Memory B cell (primary cell): ENCODE data around the gene SUPT3H.
"Not testable (repeated sequence)": the region's sequence is repeated elsewhere in the genome, so short reads cannot be mapped to it uniquely, and the experiment has no call there.

ENCODE experiments used
- ATAC-seq: fragments of 150-1000 bp; cut with Tn5 transposase; 2 replicates; pipeline ENCODE4 v1.10.0; 2021; ENCODE audit warnings: low read depth, mild to moderate bottlenecking, moderate library complexity
- DNase-seq, 2 donors: peaks; one replicate each; pipeline ENCODE4 v3.0.0; 2022; ENCODE audit warnings: low spot score in 2 of 2
- H3K27ac Mint-ChIP-seq: one replicate; pipeline ENCODE4 v1.8.0; 2022; ENCODE audit warnings: mild to moderate bottlenecking, moderate library complexity, mixed read lengths
- H3K27me3 Mint-ChIP-seq: one replicate; pipeline ENCODE4 v1.8.0; 2022; ENCODE audit warnings: mixed read lengths
- H3K36me3 Mint-ChIP-seq: one replicate; pipeline ENCODE4 v1.8.0; 2022; ENCODE audit warnings: mild to moderate bottlenecking, mixed read lengths
- H3K4me1 Mint-ChIP-seq: one replicate; pipeline ENCODE4 v1.8.0; 2022; ENCODE audit warnings: mixed read lengths
- H3K4me3 Mint-ChIP-seq: one replicate; pipeline ENCODE4 v1.8.0; 2022; ENCODE audit warnings: mild to moderate bottlenecking, moderate library complexity, mixed read lengths
- H3K9me3 Mint-ChIP-seq: one replicate; pipeline ENCODE4 v1.8.0; 2022; ENCODE audit warnings: mixed read lengths

Gene SUPT3H

DNA sequence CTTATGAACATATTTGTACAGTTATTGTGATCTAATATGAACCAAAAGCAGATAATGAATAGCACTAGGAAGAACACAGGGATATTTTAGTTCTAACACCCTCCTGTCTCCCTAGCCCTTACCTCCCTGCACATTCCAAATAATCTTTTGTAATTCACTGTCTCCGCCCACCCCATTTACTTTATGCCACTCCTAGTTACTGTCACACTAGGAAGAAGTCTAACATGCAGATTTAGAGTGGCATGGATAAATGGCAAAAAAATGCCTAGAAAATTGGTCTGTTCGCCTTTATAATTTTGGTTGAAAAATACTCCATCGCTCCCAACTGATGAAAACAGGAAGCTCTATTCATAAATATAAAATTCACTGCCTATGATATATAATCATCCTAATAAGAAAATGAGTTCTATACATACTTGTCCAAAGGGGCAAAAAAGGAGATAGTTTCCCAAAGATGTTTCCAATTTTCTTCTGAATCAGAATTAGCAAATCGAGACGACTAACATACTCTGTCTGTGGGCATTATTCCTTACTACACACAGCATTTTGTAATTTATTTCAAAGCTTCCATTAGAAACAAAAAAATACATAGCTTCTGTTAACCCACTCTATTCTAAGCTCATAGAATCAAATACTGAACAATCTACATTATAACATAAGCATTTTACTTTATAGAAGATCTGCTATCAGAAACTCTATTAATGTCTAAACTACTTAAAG, 50.9 kb downstream of the SUPT3H start:
- Mint-ChIP-seq H3K4me3 (no peak overlapping the region), H3K27ac (no peak overlapping the region), H3K4me1 (peaks cover 8% of the 10 kb centered on the region), H3K36me3 (peaks cover 5% of the 10 kb centered on the region), H3K9me3 (no peaks in the 10 kb centered on the region), H3K27me3 (no peaks in the 10 kb centered on the region)
- DNase-seq (no peak), ATAC-seq (no peak)

DNA sequence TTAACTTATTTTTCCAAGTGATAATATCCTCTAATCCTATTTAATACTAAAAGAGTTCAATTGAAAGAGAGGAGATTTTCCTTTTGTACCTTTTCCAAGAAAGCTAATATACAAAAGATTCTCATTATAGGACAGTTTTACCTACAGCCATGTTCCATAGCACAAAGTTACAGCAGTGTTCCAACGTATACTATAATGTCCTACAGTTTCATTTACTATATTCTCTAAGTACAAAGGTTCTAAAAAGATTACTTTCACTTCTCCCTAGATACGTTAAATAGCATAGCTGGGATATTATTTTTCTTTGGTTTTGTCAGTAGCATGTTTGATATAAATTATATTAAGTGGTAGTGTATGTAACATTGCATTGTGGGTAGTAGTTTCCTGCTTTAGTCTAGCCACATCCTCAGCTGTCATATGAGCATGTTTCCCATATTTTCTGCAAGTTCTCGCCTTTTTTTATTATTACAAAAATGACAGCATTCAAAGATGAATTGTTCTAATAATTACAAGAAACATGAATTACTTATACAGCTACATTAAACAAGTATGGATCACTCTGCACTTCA, 54.0 kb downstream of the SUPT3H start:
- Mint-ChIP-seq H3K9me3 (no peaks in the 10 kb centered on the region), H3K27ac (no peak overlapping the region), H3K4me3 (no peak overlapping the region), H3K4me1 (peaks cover 6% of the 10 kb centered on the region), H3K36me3 (peaks cover 5% of the 10 kb centered on the region), H3K27me3 (no peaks in the 10 kb centered on the region)
- no peak for ATAC-seq
- DNase-seq = no peak

DNA sequence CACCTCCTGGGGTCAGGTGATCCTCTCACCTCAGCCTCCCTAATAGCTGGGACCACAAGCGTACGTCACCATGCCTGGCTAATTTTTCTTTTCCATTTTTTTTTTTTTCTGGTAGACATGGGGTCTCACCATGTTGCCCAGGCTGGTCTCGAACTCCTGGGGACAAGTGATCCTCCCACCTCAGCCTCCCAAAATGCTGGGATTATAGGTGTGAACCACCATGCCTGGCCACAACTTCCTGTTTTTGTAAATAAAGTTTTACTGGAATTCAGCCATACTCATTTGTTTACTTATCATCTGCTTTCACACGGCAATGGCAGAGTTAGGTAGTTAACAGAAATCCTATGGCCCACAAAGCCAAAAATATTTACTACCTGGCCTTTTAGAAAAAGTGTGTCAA, 57.4 kb downstream of the SUPT3H start:
- ATAC-seq = no peak
- H3K4me3 Mint-ChIP-seq = no peak overlapping the region
- H3K36me3 Mint-ChIP-seq = peaks cover 11% of the 10 kb centered on the region
- DNase-seq = no peak
- peaks cover 6% of the 10 kb centered on the region for H3K4me1 Mint-ChIP-seq
- no peaks in the 10 kb centered on the region for H3K27me3 Mint-ChIP-seq
- no peak overlapping the region for H3K27ac Mint-ChIP-seq
- H3K9me3 Mint-ChIP-seq = no peaks in the 10 kb centered on the region

DNA sequence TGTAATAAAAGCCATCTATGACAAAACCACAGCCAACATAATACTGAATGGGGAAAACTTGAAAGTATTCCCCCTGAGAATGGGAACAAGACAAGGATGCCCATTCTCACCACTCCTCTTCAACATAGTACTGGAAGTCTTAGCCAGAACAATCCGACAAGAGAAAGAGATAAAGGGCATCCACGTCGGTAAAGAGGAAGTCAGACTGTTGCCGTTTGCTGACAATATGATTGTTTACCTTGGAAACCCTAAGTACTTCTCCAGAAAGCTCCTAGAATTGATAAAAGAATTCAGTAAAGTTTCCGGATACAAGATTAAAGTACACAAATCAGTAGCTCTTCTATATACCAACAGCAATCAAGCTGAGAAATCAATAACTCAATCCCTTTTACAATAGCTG, 63.6 kb downstream of the SUPT3H start:
- no peak overlapping the region for H3K4me3 Mint-ChIP-seq
- H3K27ac Mint-ChIP-seq = no peak overlapping the region
- H3K4me1 Mint-ChIP-seq = peaks cover 24% of the 10 kb centered on the region
- no peaks in the 10 kb centered on the region for H3K27me3 Mint-ChIP-seq
- no peak for ATAC-seq
- DNase-seq = no peak
- H3K36me3 Mint-ChIP-seq = peaks cover 29% of the 10 kb centered on the region
- H3K9me3 Mint-ChIP-seq = peaks cover 5% of the 10 kb centered on the region

DNA sequence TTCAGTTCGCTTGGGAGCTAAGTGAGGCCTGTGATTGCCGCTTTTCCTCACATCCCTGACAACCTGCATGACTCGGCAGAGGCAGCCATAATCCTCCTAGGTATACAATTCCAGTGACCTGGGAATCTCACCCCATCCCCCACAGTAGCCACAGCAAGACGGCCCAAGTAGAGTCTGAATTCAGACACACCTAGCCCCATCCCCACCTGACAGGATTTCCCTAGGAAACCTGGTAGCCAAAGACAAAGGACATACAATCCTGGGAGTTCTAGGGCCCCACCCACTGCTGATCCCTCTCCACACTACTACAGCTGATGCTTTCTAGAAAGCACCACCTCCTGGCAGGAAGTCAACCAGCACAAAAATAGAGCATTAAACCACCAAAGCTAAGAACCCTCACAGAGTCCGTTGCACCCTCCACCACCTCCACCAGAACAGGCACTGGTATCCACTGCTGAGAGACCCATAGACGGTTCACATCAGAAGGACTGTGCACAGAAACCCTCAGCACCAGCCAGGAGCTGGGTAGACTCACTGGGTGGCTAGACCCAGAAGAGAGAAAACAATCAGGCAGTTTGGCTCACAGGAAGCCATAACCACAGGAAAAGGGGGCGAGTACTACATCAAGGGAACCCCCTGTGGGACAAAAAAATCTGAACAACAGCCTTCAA, 67.5 kb downstream of the SUPT3H start:
- Mint-ChIP-seq H3K4me1 (peaks cover 24% of the 10 kb centered on the region), H3K4me3 (peak overlapping the region; percentile 9)
- peak; percentile 14 for ATAC-seq

DNA sequence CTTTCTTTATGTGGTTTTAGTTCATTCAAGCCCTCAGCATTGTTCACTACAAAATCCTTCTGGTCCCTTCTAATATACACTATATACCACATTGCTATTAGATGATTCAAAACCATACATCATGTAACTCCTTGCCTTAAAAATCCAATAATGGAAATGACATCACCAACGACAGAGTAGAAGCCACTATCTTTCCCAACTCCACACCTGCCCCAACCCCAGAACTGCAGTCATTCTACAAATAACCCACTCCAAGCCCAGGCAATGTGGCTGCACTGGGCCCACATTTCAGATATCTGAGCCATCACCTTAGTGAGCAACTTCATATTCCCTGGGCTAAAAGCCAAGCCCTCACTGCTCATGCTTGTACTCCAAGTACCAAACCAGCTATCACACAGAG, 72.2 kb downstream of the SUPT3H start:
- no peak for ATAC-seq
- Mint-ChIP-seq H3K9me3 (peaks cover 10% of the 10 kb centered on the region), H3K4me1 (peaks cover 12% of the 10 kb centered on the region), H3K4me3 (no peak overlapping the region), H3K27ac (no peak overlapping the region), H3K36me3 (peaks cover 28% of the 10 kb centered on the region), H3K27me3 (no peaks in the 10 kb centered on the region)
- DNase-seq = no peak

More for the DNA sequence above, 67.5 kb downstream of the SUPT3H start:
- DNase-seq = no peak
- Mint-ChIP-seq H3K36me3 (peaks cover 34% of the 10 kb centered on the region), H3K27ac (no peak overlapping the region), H3K27me3 (no peaks in the 10 kb centered on the region), H3K9me3 (peaks cover 5% of the 10 kb centered on the region)

DNA sequence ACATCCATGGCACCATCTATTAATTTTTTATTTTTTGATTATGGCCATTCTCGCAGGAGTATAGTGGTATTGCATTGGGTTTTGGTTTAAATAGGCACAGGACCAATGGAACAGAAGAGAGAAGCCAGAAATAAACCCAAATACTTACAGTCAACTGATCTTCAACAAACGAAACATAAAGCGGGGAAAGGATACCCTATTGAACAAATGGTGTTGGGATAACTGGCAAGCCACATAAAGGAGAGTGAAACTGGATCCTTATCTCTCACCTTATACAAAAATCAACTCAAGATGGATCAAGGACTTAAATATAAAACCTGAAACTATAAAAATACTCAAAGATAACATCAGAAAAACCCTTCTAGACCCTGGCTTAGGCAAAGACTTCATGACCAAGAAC, 74.9 kb downstream of the SUPT3H start:
- Mint-ChIP-seq H3K4me1 (peaks cover 2% of the 10 kb centered on the region), H3K4me3 (no peak overlapping the region), H3K9me3 (peaks cover 7% of the 10 kb centered on the region), H3K27me3 (no peaks in the 10 kb centered on the region), H3K27ac (no peak overlapping the region), H3K36me3 (peaks cover 18% of the 10 kb centered on the region)
- DNase-seq (no peak), ATAC-seq (no peak)

DNA sequence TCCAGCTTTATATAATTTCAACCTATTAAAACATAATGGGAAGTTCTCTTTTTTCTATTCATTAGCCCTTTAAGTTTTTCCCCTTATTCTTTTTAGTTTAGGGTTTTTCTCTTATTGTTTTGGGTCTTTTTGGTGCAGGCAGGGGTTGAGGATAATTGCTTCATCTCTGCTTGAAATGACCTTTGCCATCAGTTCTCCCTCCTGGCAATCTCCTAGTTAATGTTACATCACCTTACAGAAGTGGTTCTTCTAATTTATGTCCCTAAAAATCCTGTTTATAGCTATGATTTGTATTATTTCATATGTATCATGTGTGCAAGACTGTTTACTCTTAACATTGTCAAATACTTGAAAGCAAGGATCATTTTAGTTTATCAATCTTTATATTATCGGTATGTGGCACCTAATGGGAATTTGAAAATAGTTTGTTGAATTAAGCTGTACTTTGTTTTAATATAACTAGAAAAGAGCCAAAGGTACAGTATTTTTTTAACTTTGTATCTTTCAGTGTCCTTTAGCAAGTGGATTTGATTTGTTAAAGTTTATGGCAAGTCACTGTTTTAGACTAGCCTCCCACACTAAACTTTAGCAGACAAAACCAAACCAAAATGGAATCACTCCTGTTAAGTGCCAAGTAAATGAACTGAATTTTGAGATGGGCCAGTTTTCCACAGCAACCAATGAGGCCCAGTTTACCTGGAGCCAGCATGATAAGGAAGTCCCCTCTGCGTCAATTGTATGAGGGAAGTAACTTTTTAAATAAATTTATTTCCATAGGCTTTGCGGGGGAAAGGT, 76.2 kb downstream of the SUPT3H start:
- DNase-seq (no peak), ATAC-seq (no peak)
- H3K27ac Mint-ChIP-seq = no peak overlapping the region
- peaks cover 7% of the 10 kb centered on the region for H3K9me3 Mint-ChIP-seq
- no peak overlapping the region for H3K4me3 Mint-ChIP-seq
- no peaks in the 10 kb centered on the region for H3K27me3 Mint-ChIP-seq
- peaks cover 13% of the 10 kb centered on the region for H3K36me3 Mint-ChIP-seq
- peaks cover 2% of the 10 kb centered on the region for H3K4me1 Mint-ChIP-seq

DNA sequence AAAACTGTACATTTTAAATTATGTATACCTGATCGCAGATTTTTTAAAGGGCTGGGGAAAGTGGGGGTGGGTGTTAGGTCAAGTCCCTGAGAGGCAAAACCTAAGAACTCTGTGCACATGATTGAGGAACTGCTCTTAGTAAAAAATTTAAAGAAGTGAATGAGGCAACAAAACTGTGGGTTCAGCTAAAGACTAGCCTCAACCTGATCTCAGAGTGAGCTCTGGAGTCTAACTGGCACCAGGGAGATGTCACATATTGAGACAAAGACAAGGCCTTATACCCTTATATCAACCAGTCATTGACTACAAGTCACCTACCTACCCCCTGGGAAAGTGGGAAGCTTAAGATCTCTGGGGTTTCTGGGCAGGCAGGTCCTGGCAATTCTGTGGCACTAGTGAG, 77.0 kb downstream of the SUPT3H start:
- H3K27ac Mint-ChIP-seq = no peak overlapping the region
- H3K36me3 Mint-ChIP-seq = peaks cover 6% of the 10 kb centered on the region
- H3K27me3 Mint-ChIP-seq = no peaks in the 10 kb centered on the region
- DNase-seq (no peak), ATAC-seq (no peak)
- H3K9me3 Mint-ChIP-seq = peaks cover 7% of the 10 kb centered on the region
- H3K4me3 Mint-ChIP-seq = no peak overlapping the region
- H3K4me1 Mint-ChIP-seq = peaks cover 2% of the 10 kb centered on the region

DNA sequence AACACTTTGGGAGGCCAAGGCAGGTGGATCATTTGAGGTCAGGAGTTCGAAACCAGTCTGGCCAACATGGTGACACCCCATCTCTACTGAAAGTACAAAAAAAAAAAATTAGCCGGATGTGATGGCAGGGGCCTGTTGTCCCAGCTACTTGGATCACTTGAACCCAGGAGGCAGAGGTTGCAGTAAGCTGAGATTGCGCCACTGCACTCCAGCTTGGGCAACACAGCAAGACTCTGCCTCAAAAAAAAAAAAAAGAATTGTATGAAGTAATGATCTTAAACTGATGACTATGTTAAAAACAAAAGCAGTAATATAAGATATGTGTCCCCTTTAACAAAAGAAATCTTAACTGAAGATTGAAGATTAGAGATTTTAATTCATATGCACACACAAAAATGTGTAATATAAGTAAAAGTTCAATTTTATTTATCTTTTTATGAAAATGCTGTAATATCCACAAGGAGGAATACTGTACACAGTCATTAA, 78.6 kb downstream of the SUPT3H start:
- DNase-seq (no peak), ATAC-seq (no peak)
- Mint-ChIP-seq H3K27ac (no peak overlapping the region), H3K4me3 (no peak overlapping the region), H3K4me1 (peaks cover 4% of the 10 kb centered on the region), H3K36me3 (peaks cover 6% of the 10 kb centered on the region), H3K27me3 (no peaks in the 10 kb centered on the region), H3K9me3 (peaks cover 7% of the 10 kb centered on the region)

DNA sequence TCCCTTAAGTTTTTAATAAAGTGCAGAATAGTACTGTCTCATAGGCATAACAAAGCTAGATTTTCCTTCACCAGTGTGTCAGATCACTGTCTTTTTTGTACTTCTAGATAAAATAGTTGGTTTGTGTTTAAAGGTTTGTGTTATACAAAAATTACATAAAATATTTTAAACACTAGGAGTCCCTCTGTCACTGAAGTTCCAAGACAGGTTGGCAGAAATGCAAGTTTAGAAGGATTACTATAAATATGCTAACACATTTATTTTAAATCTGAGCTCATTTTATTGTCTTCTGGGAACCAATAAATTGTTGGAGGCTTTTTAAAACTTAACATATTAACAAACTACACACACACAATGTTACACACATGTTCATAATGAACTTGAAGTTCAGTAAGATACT, 80.4 kb downstream of the SUPT3H start:
- Mint-ChIP-seq H3K27ac (no peak overlapping the region), H3K36me3 (no peaks in the 10 kb centered on the region), H3K4me3 (no peak overlapping the region), H3K4me1 (peaks cover 11% of the 10 kb centered on the region), H3K9me3 (peaks cover 1% of the 10 kb centered on the region), H3K27me3 (no peaks in the 10 kb centered on the region)
- DNase-seq (no peak), ATAC-seq (no peak)

DNA sequence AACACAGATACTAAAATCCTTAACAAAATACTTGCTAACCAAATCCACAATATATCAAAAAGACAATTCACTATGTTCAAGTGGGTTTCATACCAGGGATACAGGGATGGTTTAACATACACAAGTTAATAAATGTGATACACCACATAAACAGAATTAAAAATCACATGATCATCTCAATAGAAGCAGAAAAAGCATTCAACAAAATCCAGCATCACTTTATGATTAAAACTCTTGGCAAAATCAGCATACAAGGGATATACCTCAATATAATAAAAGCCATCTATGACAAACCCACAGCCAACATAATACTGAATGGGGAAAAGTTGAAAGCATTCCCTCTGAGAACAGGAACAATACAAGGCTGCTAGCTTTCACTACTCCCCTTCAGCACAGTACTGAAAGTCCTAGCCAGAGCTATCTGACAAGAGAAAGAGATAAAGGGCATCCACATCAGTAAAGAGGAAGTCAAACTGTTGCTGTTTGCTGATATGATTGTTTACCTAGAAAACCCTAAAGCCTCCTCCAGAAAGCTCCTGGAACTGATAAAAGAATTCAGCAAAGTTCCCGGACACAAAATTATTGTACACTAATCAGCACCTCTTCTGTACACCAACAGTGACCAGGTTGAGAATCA, 83.6 kb downstream of the SUPT3H start:
- H3K9me3 Mint-ChIP-seq, H3K27me3 Mint-ChIP-seq, DNase-seq, H3K36me3 Mint-ChIP-seq, H3K27ac Mint-ChIP-seq, H3K4me3 Mint-ChIP-seq, H3K4me1 Mint-ChIP-seq: not testable (repeated sequence)
- peak; percentile 31 for ATAC-seq

DNA sequence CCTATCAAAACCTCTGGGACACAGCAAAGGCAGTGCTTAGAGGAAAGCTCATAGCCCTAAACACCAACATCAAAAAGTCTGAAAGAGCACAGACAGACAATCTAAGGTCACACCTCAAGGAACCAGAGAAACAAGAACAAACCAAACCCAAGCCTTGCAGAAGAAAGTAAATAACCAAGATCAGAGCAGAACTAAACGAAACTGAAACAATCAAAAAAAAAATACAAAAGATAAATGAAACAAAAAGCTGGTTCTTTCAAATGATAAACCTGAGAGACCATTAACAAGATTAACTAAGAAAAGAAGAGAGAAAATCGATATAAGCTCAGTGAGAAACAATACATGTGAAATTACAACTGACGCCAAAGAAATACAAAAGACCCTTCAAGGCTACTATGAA, 84.4 kb downstream of the SUPT3H start:
- no peak overlapping the region for H3K27ac Mint-ChIP-seq
- H3K4me3 Mint-ChIP-seq = no peak overlapping the region
- peaks cover 6% of the 10 kb centered on the region for H3K36me3 Mint-ChIP-seq
- peaks cover 9% of the 10 kb centered on the region for H3K4me1 Mint-ChIP-seq
- H3K9me3 Mint-ChIP-seq = peaks cover 4% of the 10 kb centered on the region
- ATAC-seq (no peak), DNase-seq (no peak)
- no peaks in the 10 kb centered on the region for H3K27me3 Mint-ChIP-seq
